Mucosa of rectum (tissue), 2 donors: ENCODE data around the gene FBXL17.

ENCODE experiments used
- H3K27ac ChIP-seq, 2 donors: one replicate each; pipeline ENCODE4 v1.7.0; 2013; ENCODE audit warnings: inconsistent platforms in 2 of 2, low read depth in 2 of 2, low read length in 2 of 2
- H3K27me3 ChIP-seq, 2 donors: one replicate each; pipeline ENCODE4 v1.7.0; 2013; ENCODE audit warnings: low read length in 2 of 2; ENCODE audit not compliant: control insufficient read depth in 2 of 2, insufficient read depth in 2 of 2
- H3K36me3 ChIP-seq, 2 donors: one replicate each; pipeline ENCODE4 v1.7.0; 2013; ENCODE audit warnings: low read length in 2 of 2; ENCODE audit not compliant: control insufficient read depth in 2 of 2, insufficient read depth in 2 of 2
- H3K4me1 ChIP-seq, 2 donors: one replicate each; pipeline ENCODE4 v1.7.0; 2013; ENCODE audit warnings: low read length in 2 of 2, mild to moderate bottlenecking in 1 of 2; ENCODE audit not compliant: control insufficient read depth in 2 of 2, insufficient read depth in 2 of 2
- H3K4me3 ChIP-seq, 2 donors: one replicate each; pipeline ENCODE4 v1.7.0; 2013; ENCODE audit warnings: low read length in 2 of 2
- H3K9ac ChIP-seq, 2 donors: one replicate each; pipeline ENCODE4 v1.7.0; 2013; ENCODE audit warnings: low read length in 2 of 2, low read depth in 1 of 2, mild to moderate bottlenecking in 1 of 2
- H3K9me3 ChIP-seq, 2 donors: one replicate each; pipeline ENCODE4 v1.7.0; 2013; ENCODE audit warnings: low read length in 2 of 2; ENCODE audit not compliant: control insufficient read depth in 2 of 2
- donor health status: healthy.
- donor health status: Normal muscosa, but diverticular disease.

Gene FBXL17

DNA sequence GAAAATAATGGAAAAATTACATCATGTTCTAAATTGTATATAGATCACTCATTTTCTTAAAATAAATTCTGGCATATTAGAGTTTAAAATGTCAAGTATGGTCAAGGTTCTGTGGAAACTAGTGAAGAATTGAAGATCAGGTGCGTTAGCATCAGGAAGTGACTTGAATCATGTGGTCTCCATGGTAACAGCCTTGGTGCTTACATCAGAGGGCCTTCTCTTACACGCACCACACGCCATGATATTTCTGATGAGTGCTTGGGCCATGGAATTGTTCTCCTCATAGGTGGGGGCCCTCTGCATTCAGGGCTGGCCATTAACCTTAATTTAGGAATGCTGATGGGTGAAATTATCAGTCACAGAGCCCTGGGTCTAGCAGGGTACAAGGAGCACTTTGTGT is 423.0 kb downstream of the FBXL17 start:
- no peak overlapping the region for H3K9ac ChIP-seq
- H3K4me3 ChIP-seq, result no peak overlapping the region
- no peak overlapping the region for H3K27ac ChIP-seq
- no peaks in the 10 kb centered on the region for H3K27me3 ChIP-seq
- no peaks in the 10 kb centered on the region for H3K4me1 ChIP-seq
- no peaks in the 10 kb centered on the region for H3K36me3 ChIP-seq
- H3K9me3 ChIP-seq, result no peaks in the 10 kb centered on the region

DNA sequence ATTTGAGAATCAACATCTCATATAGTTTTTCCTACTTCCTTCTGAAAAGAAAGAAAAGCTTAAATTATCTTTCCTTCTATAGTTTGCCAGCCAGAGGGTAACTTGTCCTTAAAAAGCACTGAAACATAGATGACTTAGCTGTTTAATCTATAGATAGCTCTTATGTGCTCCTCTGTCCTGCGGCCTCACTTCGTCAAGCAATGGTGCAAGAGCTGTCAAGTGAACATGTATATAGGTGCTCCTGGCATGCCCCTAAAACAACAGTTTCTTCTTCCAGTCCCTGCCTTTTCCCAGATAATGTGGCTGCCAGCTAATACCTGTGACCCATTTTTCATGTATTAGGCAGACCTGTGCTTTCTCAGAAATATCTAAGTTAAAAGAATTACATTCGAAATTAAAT is 423.5 kb downstream of the FBXL17 start:
- H3K27me3 ChIP-seq, result no peaks in the 10 kb centered on the region
- H3K27ac ChIP-seq, result no peak overlapping the region
- no peak overlapping the region for H3K4me3 ChIP-seq
- no peaks in the 10 kb centered on the region for H3K4me1 ChIP-seq
- no peak overlapping the region for H3K9ac ChIP-seq
- no peaks in the 10 kb centered on the region for H3K36me3 ChIP-seq
- H3K9me3 ChIP-seq, result no peaks in the 10 kb centered on the region

- Histone ChIP-seq H3K9ac (no peak overlapping the region), H3K27me3 (no peaks in the 10 kb centered on the region), H3K4me1 (no peaks in the 10 kb centered on the region), H3K27ac (no peak overlapping the region), H3K9me3 (no peaks in the 10 kb centered on the region), H3K36me3 (no peaks in the 10 kb centered on the region), H3K4me3 (no peak overlapping the region)
Measured at GRCh38 chr5:107957051-107957450, 424.8 kb downstream of the FBXL17 start.

GRCh38 chr5:107955321-107955720 is 426.6 kb downstream of the FBXL17 start:
- no peak overlapping the region for H3K9ac ChIP-seq
- H3K27me3 ChIP-seq, result no peaks in the 10 kb centered on the region
- no peak overlapping the region for H3K4me3 ChIP-seq
- H3K27ac ChIP-seq, result no peak overlapping the region
- H3K36me3 ChIP-seq, result no peaks in the 10 kb centered on the region
- H3K9me3 ChIP-seq, result no peaks in the 10 kb centered on the region
- H3K4me1 ChIP-seq, result no peaks in the 10 kb centered on the region

DNA sequence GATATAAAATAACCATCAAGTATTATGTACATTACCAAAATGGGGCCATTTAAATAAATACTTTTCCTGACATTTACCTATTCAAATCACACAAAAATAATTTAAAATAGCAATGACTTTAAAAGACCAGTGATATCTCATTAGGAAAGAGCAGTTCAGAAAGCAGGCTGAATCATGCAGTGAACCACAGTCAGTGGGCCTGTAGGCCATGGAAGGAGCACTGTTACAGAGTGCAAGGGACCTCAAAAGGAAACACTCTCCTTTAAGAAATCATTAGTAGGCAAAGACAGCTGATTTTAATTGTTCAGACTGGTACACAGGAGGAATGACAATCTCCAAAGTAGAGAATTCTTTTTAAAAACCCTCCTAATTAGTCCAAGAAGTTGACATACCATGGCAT is 427.6 kb downstream of the FBXL17 start:
- Histone ChIP-seq H3K36me3 (no peaks in the 10 kb centered on the region), H3K4me3 (no peak overlapping the region), H3K9me3 (no peaks in the 10 kb centered on the region), H3K27ac (no peak overlapping the region), H3K9ac (no peak overlapping the region), H3K4me1 (no peaks in the 10 kb centered on the region), H3K27me3 (no peaks in the 10 kb centered on the region)

GRCh38 chr5:107952450-107952849 is 429.4 kb downstream of the FBXL17 start:
- Histone ChIP-seq H3K27ac (no peak overlapping the region), H3K9ac (no peak overlapping the region), H3K36me3 (no peaks in the 10 kb centered on the region), H3K4me1 (no peaks in the 10 kb centered on the region), H3K4me3 (no peak overlapping the region), H3K27me3 (no peaks in the 10 kb centered on the region), H3K9me3 (no peaks in the 10 kb centered on the region)

DNA sequence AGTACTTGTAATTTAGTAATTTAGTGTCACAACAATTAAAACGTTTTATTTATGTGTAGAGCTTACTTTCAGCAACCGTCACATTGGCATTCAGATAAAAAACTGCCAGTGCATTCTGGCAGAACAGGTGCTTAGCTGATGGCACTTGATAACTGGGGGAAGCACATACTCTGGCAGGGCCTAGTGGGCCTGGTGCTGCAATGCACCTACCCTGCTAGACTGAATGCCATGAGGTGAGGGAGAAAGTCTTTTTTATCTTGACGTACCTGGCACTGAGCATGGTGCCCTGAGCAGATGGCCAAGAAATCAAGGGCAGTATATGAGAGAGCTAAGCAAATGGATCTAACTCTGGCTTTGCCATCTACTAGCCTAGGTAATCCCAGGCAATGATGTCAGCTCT is 430.6 kb downstream of the FBXL17 start:
- Histone ChIP-seq H3K4me3 (no peak overlapping the region), H3K9ac (no peak overlapping the region), H3K27me3 (no peaks in the 10 kb centered on the region), H3K4me1 (no peaks in the 10 kb centered on the region), H3K27ac (no peak overlapping the region), H3K36me3 (no peaks in the 10 kb centered on the region), H3K9me3 (no peaks in the 10 kb centered on the region)

- Histone ChIP-seq H3K36me3 (no peaks in the 10 kb centered on the region), H3K4me1 (no peaks in the 10 kb centered on the region), H3K9me3 (no peaks in the 10 kb centered on the region), H3K4me3 (no peak overlapping the region), H3K27me3 (no peaks in the 10 kb centered on the region), H3K27ac (no peak overlapping the region), H3K9ac (no peak overlapping the region)
Measured at GRCh38 chr5:107950776-107951175, 431.1 kb downstream of the FBXL17 start.

- Histone ChIP-seq H3K27me3 (no peaks in the 10 kb centered on the region), H3K27ac (no peak overlapping the region), H3K4me1 (no peaks in the 10 kb centered on the region)
Measured at GRCh38 chr5:107949688-107950341, 432.1 kb downstream of the FBXL17 start.

DNA sequence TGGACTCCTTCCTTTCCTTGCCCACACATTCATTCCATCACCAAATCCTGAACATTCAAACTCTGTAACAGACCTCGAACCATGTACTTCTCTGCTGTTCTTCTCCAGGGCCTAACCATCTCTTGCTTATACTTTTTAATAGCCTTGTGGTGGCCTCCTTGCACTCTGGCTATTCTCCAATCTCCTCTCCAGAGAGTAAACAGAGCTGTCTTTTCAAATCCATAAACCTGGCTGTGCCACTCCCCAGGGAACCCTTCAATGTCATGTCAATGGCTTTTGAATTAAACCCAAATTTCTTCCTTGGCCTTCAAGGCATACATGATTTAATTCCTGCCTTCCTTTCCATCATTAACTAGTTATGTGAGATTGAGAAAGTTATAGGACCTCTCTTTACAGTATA is 433.5 kb downstream of the FBXL17 start:
- no peak overlapping the region for H3K4me3 ChIP-seq
- H3K36me3 ChIP-seq, result no peaks in the 10 kb centered on the region
- H3K27ac ChIP-seq, result no peak overlapping the region
- no peaks in the 10 kb centered on the region for H3K4me1 ChIP-seq
- H3K9me3 ChIP-seq, result no peaks in the 10 kb centered on the region
- H3K27me3 ChIP-seq, result no peaks in the 10 kb centered on the region
- H3K9ac ChIP-seq, result no peak overlapping the region

More at GRCh38 chr5:107949688-107950341, 432.1 kb downstream of the FBXL17 start:
- Histone ChIP-seq H3K9me3 (no peaks in the 10 kb centered on the region), H3K4me3 (no peak overlapping the region), H3K9ac (no peak overlapping the region), H3K36me3 (no peaks in the 10 kb centered on the region)

DNA sequence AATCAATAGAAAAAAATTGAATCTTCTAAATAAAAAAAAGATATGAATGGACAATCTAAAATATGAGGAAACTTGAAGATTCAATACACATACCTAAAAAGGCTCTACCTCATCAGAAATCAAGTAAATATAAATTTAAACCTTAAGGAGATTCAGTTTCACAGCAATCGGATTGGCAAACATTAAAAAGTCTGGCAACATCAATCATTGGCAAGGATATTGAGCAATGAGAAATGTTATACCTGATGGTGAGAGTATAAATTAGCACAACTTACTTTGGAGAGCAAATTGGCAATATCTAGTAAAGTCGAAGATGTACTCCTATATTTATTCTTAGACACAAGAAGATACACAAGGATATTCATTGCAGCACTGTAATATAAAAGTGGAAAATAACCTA is 436.8 kb downstream of the FBXL17 start:
- no peak overlapping the region for H3K27ac ChIP-seq
- H3K4me3 ChIP-seq, result no peak overlapping the region

More for the DNA sequence above, 436.8 kb downstream of the FBXL17 start:
- Histone ChIP-seq H3K9ac (no peak overlapping the region), H3K36me3 (no peaks in the 10 kb centered on the region), H3K9me3 (no peaks in the 10 kb centered on the region), H3K4me1 (no peaks in the 10 kb centered on the region), H3K27me3 (no peaks in the 10 kb centered on the region)
